Activated naive CD8-positive, alpha-beta T cell treated with anti-CD3 and anti-CD28 coated beads for 36 hours (primary cell): ENCODE measurements around the gene AKT3. TPM values are rescaled to one million over a fixed set of nuclear protein-coding genes. Genes with fewer than 3 reads are reported as not detected.
"Not testable (repeated sequence)": the region's sequence is repeated elsewhere in the genome, so short reads cannot be mapped to it uniquely, and the experiment has no call there.

Experiments
- DNase-seq: peaks from one replicate; pipeline ENCODE4 v3.0.0; 2021
- H3K27ac Mint-ChIP-seq: one replicate; pipeline ENCODE4 v1.8.0; 2022; ENCODE audit warnings: mild to moderate bottlenecking, moderate library complexity, mixed read lengths
- H3K27me3 Mint-ChIP-seq: one replicate; pipeline ENCODE4 v1.8.0; 2022; ENCODE audit warnings: mild to moderate bottlenecking, mixed read lengths
- H3K36me3 Mint-ChIP-seq: one replicate; pipeline ENCODE4 v1.8.0; 2021; ENCODE audit warnings: mild to moderate bottlenecking, mixed read lengths
- H3K4me1 Mint-ChIP-seq: one replicate; pipeline ENCODE4 v1.8.0; 2021; ENCODE audit warnings: mixed read lengths
- H3K4me3 Mint-ChIP-seq: one replicate; pipeline ENCODE4 v1.8.0; 2022; ENCODE audit warnings: mild to moderate bottlenecking, moderate library complexity, mixed read lengths
- H3K9me3 Mint-ChIP-seq: one replicate; pipeline ENCODE4 v1.8.0; 2022; ENCODE audit warnings: mixed read lengths
- total RNA-seq, 2 experiments: library from RNA; stranded (reverse); gene quantifications; one replicate each; pipeline ENCODE4 v1.2.3, GENCODE V29; 2021

The AKT3 gene
- total RNA-seq, 2 experiments from 2014 or later, result 19.1 to 21.5 TPM

DNA sequence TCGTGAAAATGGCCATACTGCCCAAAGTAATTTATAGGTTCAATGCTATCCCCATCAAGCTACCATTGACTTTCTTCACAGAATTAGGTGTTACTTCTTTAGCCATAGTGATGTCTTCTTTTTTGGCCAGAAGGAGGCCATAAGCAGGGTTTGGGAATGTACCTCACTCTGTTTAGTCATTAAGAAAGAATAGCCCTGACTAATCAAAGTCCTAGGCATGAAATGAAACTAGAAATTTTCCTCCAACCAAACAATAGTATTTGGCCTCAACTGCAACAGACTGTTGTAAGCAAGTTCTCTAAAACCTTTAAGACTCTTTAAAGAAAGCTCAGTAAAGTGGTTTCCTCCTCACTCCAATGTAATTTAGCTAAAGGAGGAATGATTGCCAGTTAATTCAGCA lies 163.9 kb downstream of the AKT3 start:
- no peaks in the 10 kb centered on the region for H3K27me3 Mint-ChIP-seq

DNA sequence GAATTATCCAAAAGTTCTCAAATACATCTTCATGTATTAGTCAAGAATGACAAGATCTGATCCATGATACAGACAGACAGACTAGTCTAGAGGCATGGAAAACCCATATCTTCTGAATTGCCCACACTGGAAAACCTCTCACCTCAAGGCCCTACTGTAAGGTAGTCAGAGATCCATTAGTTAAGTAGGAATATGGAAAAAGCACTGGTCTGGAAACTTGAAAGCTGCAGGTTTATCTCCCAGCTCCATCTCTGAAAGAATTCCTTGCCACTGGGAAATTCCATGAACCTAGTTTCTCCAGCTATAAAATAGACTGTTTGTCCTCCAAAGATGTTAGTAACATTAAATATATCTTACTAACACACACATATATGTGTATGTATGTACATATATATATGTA lies 169.2 kb downstream of the AKT3 start:
- Mint-ChIP-seq H3K4me1 (peaks cover 2% of the 10 kb centered on the region), H3K36me3 (peaks cover 25% of the 10 kb centered on the region), H3K9me3 (no peaks in the 10 kb centered on the region), H3K4me3 (no peak overlapping the region), H3K27ac (no peak overlapping the region), H3K27me3 (no peaks in the 10 kb centered on the region)
- no peak for DNase-seq

More for the DNA sequence above, 163.9 kb downstream of the AKT3 start:
- Mint-ChIP-seq H3K4me3 (no peak overlapping the region), H3K27ac (no peak overlapping the region), H3K36me3 (peaks cover 31% of the 10 kb centered on the region), H3K9me3 (no peaks in the 10 kb centered on the region), H3K4me1 (no peaks in the 10 kb centered on the region)
- DNase-seq, result no peak

- no peak overlapping the region for H3K4me3 Mint-ChIP-seq
- peaks cover 3% of the 10 kb centered on the region for H3K4me1 Mint-ChIP-seq
- H3K27ac Mint-ChIP-seq, result no peak overlapping the region
- no peaks in the 10 kb centered on the region for H3K27me3 Mint-ChIP-seq
- DNase-seq, result no peak
- H3K36me3 Mint-ChIP-seq, result peaks cover 31% of the 10 kb centered on the region
- H3K9me3 Mint-ChIP-seq, result peaks cover 5% of the 10 kb centered on the region
These were observed 177.4 kb downstream of the AKT3 start for GRCh38 chr1:243672539-243673074.

- Mint-ChIP-seq H3K4me3 (no peak overlapping the region), H3K9me3 (peaks cover 5% of the 10 kb centered on the region), H3K4me1 (peaks cover 2% of the 10 kb centered on the region), H3K27ac (no peak overlapping the region), H3K27me3 (no peaks in the 10 kb centered on the region), H3K36me3 (peaks cover 45% of the 10 kb centered on the region)
- no peak for DNase-seq
These were observed 182.5 kb downstream of the AKT3 start for GRCh38 chr1:243667591-243667990.

DNA sequence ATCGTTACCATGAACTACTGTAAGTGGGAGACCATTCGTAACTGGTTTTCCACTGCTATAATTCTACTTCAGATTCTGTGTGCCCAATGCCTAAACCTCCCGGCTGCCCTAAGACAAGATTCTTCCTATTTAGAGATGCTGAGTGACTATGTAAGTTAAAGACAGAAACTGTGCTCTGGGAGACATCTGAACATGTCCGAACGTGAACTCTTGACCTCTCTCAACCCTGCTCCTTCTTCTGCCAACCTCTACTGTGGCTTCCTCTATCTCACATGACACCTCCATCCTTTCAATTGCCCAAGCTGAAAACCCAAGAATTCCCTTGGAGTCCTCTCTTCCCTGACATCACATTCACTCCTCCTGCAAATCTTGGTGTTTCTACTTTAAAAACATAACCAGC lies 182.9 kb downstream of the AKT3 start:
- H3K9me3 Mint-ChIP-seq, result peaks cover 5% of the 10 kb centered on the region
- peaks cover 45% of the 10 kb centered on the region for H3K36me3 Mint-ChIP-seq
- no peak overlapping the region for H3K27ac Mint-ChIP-seq
- H3K4me1 Mint-ChIP-seq, result peaks cover 2% of the 10 kb centered on the region
- no peak overlapping the region for H3K4me3 Mint-ChIP-seq
- no peak for DNase-seq
- H3K27me3 Mint-ChIP-seq, result no peaks in the 10 kb centered on the region

DNA sequence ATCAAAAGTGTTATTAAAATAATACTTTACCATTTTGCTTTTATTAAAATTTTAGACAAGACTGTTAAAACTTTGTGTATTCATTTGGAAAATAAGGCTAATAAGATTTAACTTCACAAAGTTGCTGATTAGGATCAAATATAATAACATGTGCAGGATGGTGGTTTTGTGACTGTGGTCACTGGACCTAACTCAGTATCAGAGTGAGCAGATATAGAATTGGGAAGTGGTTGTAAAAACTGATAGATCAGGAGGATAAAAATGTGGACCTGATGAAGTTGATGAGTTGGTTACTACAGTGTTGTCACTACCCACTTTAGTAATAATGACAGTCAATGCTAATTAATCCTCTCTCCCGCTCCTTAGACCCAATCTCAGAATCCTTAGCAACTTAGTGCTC lies 186.4 kb downstream of the AKT3 start:
- no peaks in the 10 kb centered on the region for H3K27me3 Mint-ChIP-seq
- H3K4me3 Mint-ChIP-seq, result no peak overlapping the region
- no peak for DNase-seq
- H3K36me3 Mint-ChIP-seq, result peaks cover 53% of the 10 kb centered on the region
- H3K27ac Mint-ChIP-seq, result no peak overlapping the region
- peaks cover 4% of the 10 kb centered on the region for H3K9me3 Mint-ChIP-seq
- H3K4me1 Mint-ChIP-seq, result no peaks in the 10 kb centered on the region

DNA sequence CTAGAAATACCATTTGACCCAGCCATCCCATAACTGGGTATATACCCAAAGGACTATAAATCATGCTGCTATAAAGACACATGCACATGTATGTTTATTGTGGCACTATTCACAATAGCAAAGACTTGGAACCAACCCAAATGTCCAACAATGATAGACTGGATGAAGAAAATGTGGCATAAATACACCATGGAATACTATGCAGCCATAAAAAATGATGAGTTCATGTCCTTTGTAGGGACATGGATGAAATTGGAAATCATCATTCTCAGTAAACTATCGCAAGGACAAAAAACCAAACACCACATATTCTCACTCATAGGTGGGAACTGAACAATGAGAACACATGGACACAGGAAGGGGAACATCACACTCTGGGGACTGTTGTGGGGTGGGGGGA lies 187.9 kb downstream of the AKT3 start:
- H3K4me1 Mint-ChIP-seq, H3K4me3 Mint-ChIP-seq, H3K27me3 Mint-ChIP-seq, H3K9me3 Mint-ChIP-seq, H3K27ac Mint-ChIP-seq, DNase-seq: not testable (repeated sequence)
- H3K36me3 Mint-ChIP-seq, result peaks cover 54% of the 10 kb centered on the region

DNA sequence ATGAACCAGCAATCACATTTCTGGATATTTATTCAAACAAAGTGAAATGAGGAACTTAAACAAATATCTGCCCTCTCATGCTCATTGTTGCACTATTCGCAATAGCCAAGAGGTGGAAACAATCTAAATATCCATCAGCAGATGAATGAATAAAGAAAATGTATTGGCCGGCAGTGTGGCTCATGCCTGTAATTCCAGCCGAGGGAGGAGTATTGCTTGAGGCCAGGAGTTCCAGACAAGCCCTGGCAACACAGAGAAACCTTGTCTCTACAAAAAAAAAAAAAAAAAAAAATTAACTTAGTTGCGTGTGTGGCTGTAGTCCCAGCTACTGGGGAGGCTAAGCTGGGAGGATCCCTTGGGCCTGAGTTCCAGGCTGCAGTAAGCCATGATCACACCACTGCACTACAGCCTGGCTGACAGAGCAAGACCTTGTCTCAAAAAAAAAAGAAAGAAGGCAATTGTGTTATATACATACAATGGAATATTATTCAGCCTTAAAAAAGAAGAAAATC lies 191.4 kb downstream of the AKT3 start:
- H3K9me3 Mint-ChIP-seq, result peaks cover 1% of the 10 kb centered on the region
- no peak overlapping the region for H3K27ac Mint-ChIP-seq
- H3K27me3 Mint-ChIP-seq, result no peaks in the 10 kb centered on the region

GRCh38 chr1:243657793-243658192 lies 192.2 kb downstream of the AKT3 start:
- Mint-ChIP-seq H3K36me3 (peaks cover 36% of the 10 kb centered on the region), H3K9me3 (peaks cover 3% of the 10 kb centered on the region), H3K4me3 (no peak overlapping the region), H3K27ac (no peak overlapping the region), H3K27me3 (no peaks in the 10 kb centered on the region), H3K4me1 (no peaks in the 10 kb centered on the region)
- no peak for DNase-seq

More for the DNA sequence above, 191.4 kb downstream of the AKT3 start:
- no peak for DNase-seq
- Mint-ChIP-seq H3K4me1 (no peaks in the 10 kb centered on the region), H3K36me3 (peaks cover 40% of the 10 kb centered on the region), H3K4me3 (no peak overlapping the region)

DNA sequence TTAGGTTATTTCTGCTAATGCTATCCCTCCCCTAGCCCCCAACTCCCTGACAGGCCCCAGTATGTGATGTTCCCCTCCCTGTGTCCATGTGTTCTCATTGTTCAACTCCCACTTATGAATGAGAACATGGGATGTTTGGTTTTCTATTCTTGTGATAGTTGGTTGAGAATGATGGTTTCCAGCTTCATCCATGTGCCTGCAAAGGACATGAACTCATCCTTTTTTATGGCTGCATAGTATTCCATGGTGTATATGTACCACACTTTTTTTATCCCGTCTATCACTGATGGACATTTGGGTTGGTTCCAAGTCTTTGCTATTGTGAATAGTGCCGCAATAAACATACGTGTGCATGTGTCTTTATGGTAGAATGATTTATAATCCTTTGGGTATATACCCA lies 200.5 kb downstream of the AKT3 start:
- H3K4me3 Mint-ChIP-seq, H3K27ac Mint-ChIP-seq, H3K4me1 Mint-ChIP-seq, DNase-seq, H3K27me3 Mint-ChIP-seq: not testable (repeated sequence)
- Mint-ChIP-seq H3K9me3 (peaks cover 19% of the 10 kb centered on the region), H3K36me3 (peaks cover 32% of the 10 kb centered on the region)

- Mint-ChIP-seq H3K27ac (no peak overlapping the region), H3K9me3 (peaks cover 18% of the 10 kb centered on the region), H3K36me3 (peaks cover 20% of the 10 kb centered on the region), H3K4me1 (no peaks in the 10 kb centered on the region), H3K4me3 (no peak overlapping the region), H3K27me3 (no peaks in the 10 kb centered on the region)
- DNase-seq, result no peak
These were observed 203.2 kb downstream of the AKT3 start for GRCh38 chr1:243646841-243647240.

GRCh38 chr1:243645281-243645680 lies 204.8 kb downstream of the AKT3 start:
- no peak overlapping the region for H3K4me3 Mint-ChIP-seq
- no peaks in the 10 kb centered on the region for H3K4me1 Mint-ChIP-seq
- DNase-seq, result no peak
- no peaks in the 10 kb centered on the region for H3K27me3 Mint-ChIP-seq
- H3K27ac Mint-ChIP-seq, result no peak overlapping the region
- H3K36me3 Mint-ChIP-seq, result peaks cover 12% of the 10 kb centered on the region
- peaks cover 5% of the 10 kb centered on the region for H3K9me3 Mint-ChIP-seq

DNA sequence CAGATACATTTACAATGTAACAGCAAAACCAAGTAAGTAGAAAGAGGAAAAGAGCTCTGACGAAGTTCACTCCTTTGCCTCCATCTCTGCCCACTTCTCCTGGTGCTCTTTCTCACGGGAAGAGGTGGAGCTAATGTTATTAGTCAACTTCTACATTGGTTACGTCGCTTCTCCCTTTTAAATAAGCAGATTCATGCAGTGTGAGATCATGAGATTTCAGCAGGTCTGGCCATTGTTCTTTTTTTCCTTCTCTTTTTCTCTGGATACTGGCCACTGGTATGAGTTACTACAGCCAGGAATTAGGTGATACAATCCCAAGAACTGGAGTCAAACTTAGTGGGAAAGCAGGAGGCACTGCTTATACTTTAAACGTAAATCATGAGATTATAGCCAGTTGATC lies 207.1 kb downstream of the AKT3 start:
- H3K27me3 Mint-ChIP-seq, result no peaks in the 10 kb centered on the region
- no peak for DNase-seq
- peaks cover 18% of the 10 kb centered on the region for H3K36me3 Mint-ChIP-seq
- H3K27ac Mint-ChIP-seq, result no peak overlapping the region
- peaks cover 5% of the 10 kb centered on the region for H3K4me1 Mint-ChIP-seq
- no peak overlapping the region for H3K4me3 Mint-ChIP-seq
- peaks cover 5% of the 10 kb centered on the region for H3K9me3 Mint-ChIP-seq

DNA sequence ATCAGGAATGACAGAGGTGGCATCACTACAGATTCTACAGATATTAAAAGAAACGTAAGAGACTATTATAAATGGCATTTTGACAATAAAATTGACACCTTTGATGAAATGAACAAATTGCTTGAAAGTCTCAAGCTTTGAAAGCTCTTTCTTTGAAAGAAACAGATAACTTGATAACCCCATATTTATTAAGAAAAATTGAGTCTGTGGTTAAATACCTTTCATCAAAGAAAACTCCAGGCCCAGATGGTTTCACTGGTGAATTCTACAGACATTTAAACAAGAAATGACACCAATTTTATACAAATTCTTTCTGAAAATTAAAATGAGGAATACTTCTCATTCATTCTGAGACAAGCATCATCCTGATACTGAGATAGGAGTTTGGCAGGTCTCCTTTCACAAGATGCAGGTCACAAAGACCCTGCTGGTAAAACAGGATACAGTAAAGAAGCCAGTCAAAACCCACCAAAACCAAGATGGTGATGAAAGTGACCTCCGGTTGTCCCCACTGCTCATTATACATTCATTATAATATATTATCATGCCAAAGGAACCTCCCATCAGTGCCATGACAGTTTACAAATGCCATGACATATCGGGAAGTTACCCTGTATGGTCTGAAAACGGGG lies 210.9 kb downstream of the AKT3 start:
- H3K4me1 Mint-ChIP-seq, result peaks cover 6% of the 10 kb centered on the region
- peaks cover 5% of the 10 kb centered on the region for H3K9me3 Mint-ChIP-seq
- no peak overlapping the region for H3K4me3 Mint-ChIP-seq
- H3K36me3 Mint-ChIP-seq, result peaks cover 20% of the 10 kb centered on the region
- H3K27me3 Mint-ChIP-seq, result no peaks in the 10 kb centered on the region
- no peak overlapping the region for H3K27ac Mint-ChIP-seq
- DNase-seq, result no peak

- H3K27ac Mint-ChIP-seq, result no peak overlapping the region
- H3K4me1 Mint-ChIP-seq, result peaks cover 6% of the 10 kb centered on the region
- H3K4me3 Mint-ChIP-seq, result no peak overlapping the region
- no peaks in the 10 kb centered on the region for H3K27me3 Mint-ChIP-seq
- H3K36me3 Mint-ChIP-seq, result peaks cover 21% of the 10 kb centered on the region
- peaks cover 5% of the 10 kb centered on the region for H3K9me3 Mint-ChIP-seq
- DNase-seq, result no peak
These were observed 211.9 kb downstream of the AKT3 start for GRCh38 chr1:243638186-243638585.

- H3K4me1 Mint-ChIP-seq, result no peaks in the 10 kb centered on the region
- H3K27ac Mint-ChIP-seq, result no peak overlapping the region
- no peaks in the 10 kb centered on the region for H3K27me3 Mint-ChIP-seq
- no peak overlapping the region for H3K4me3 Mint-ChIP-seq
- DNase-seq, result no peak
- peaks cover 16% of the 10 kb centered on the region for H3K9me3 Mint-ChIP-seq
- peaks cover 74% of the 10 kb centered on the region for H3K36me3 Mint-ChIP-seq
These were observed 221.6 kb downstream of the AKT3 start for GRCh38 chr1:243628476-243628907.
